Spleen (tissue), 3 donors: ENCODE measurements around the gene SCUBE1.

Source experiments
- POLR2A ChIP-seq, 3 donors: fragments of 450-650 bp; IDR thresholded peaks; one replicate each; pipeline ENCODE4 v1.5.1; 2017; ENCODE audit warnings: antibody characterized with exemption in 3 of 3, mild to moderate bottlenecking in 1 of 3
- POLR2AphosphoS5 ChIP-seq, 3 donors: sonication (generic); formaldehyde crosslinking; IDR thresholded peaks; one replicate each; pipeline ENCODE4 v1.5.1; 2017; ENCODE audit warnings: antibody characterized with exemption in 3 of 3

DNA sequence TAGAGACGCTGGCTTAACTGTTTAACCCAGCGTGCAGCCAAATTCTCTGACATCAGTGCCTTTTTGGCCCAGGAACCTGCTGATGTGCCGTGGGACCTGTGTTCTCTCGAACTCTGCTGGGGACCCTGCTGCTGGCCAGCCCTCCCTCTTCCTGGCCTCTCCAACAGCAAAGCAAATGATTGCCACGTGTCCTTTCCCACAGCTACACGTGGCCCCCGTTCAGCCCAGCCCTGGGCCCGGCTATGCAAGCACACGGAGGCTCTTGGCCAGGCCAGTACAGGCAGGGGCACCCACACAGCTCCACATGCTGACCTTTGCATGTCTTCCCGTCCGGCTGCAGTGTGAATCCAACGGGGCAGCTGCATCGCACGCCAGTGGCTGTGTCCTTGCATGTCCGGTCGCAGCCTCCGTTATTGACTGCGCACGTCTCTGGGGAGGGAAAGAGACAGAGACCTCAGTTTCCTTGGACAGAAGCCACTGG lies 104.6 kb downstream of the SCUBE1 start:
- TF ChIP-seq POLR2A (IDR thresholded peaks at IDR 0.05) (no peak), POLR2AphosphoS5 (IDR thresholded peaks at IDR 0.05) (peak in 1 of 3 donors; percentile 10)
